K562 (cell line): ENCODE measurements around the gene ADSS1.

ENCODE experiments used
- CTCF ChIP-seq, 3 experiments: IDR thresholded peaks in 2 of 3; conservative IDR thresholded peaks in 1 of 3; 2 replicates each; pipeline ENCODE4 v1.5.1; 2011 to 2012; ENCODE audit warnings: low read length in 3 of 3, mild to moderate bottlenecking in 3 of 3, control low read depth in 2 of 3, improper control_type of control experiment in 1 of 3, inconsistent platforms in 1 of 3, low read depth in 1 of 3, mixed read lengths in 1 of 3, moderate library complexity in 1 of 3; ENCODE audit not compliant: insufficient read depth in 2 of 3
- E2F1 ChIP-seq: sonication (generic); formaldehyde crosslinking; IDR thresholded peaks from 2 replicates; pipeline ENCODE4 v1.8.1; 2023; ENCODE audit warnings: mild to moderate bottlenecking, missing genetic modification reagents, moderate library complexity
- GMEB1 ChIP-seq: fragments of 250-450 bp; sonication (Bioruptor Pico); IDR thresholded peaks from 2 replicates; pipeline ENCODE4 v1.4.0; 2020; ENCODE audit warnings: mild to moderate bottlenecking
- HMG20B ChIP-seq: fragments of 250-450 bp; sonication (Bioruptor Pico); IDR thresholded peaks from 2 replicates; pipeline ENCODE4 v1.5.0; 2021; ENCODE audit warnings: mild to moderate bottlenecking
- JUNB ChIP-seq: fragments of 450-650 bp; formaldehyde crosslinking; conservative IDR thresholded peaks from 2 replicates; pipeline ENCODE4 v1.4.0; 2020; ENCODE audit warnings: mild to moderate bottlenecking
- MED1 ChIP-seq: sonication (generic); formaldehyde crosslinking; IDR thresholded peaks from 2 replicates; pipeline ENCODE4 v1.8.1; 2023; ENCODE audit warnings: missing genetic modification reagents, borderline replicate concordance
- MTA2 ChIP-seq: fragments of 450-650 bp; IDR thresholded peaks from 2 replicates; pipeline ENCODE4 v1.6.1; 2016; ENCODE audit warnings: low read depth
- NFIC ChIP-seq: fragments of 450-650 bp; IDR thresholded peaks from 2 replicates; pipeline ENCODE4 v1.6.1; 2017; ENCODE audit warnings: mild to moderate bottlenecking, inconsistent platforms
- NR2C2 ChIP-seq, 2 experiments: fragments of 200-800 bp in 1 of 2; sonication (Bioruptor generic) in 1 of 2; sonication (generic) in 1 of 2; formaldehyde crosslinking in 1 of 2; IDR thresholded peaks; 2 replicates each; pipeline versions ENCODE4 v1.6.1 to v1.8.0; 2016 to 2022; ENCODE audit warnings: mild to moderate bottlenecking in 1 of 2, missing compliant biosample characterization in 1 of 2, missing genetic modification characterization in 1 of 2, missing genetic modification reagents in 1 of 2
- RAD51 ChIP-seq: fragments of 450-650 bp; IDR thresholded peaks from 2 replicates; pipeline ENCODE4 v1.7.1; 2016; ENCODE audit warnings: low read depth, mild to moderate bottlenecking, borderline replicate concordance
- SIN3A ChIP-seq, 2 experiments: fragments of 150-350 bp in 1 of 2; IDR thresholded peaks; 2 replicates each; pipeline ENCODE4 v1.6.1; 2011 to 2016; ENCODE audit warnings: borderline replicate concordance in 2 of 2, low read depth in 2 of 2, low read length in 2 of 2, mild to moderate bottlenecking in 2 of 2, moderate library complexity in 2 of 2; ENCODE audit not compliant: control insufficient read depth in 1 of 2
- SPI1 ChIP-seq: IDR thresholded peaks from 2 replicates; pipeline ENCODE4 v1.6.1; 2011; ENCODE audit warnings: low read depth, low read length, control low read depth, borderline replicate concordance
- SRSF1 ChIP-seq: fragments of 200-400 bp; formaldehyde crosslinking; IDR thresholded peaks from 2 replicates; pipeline ENCODE4 v1.6.1; 2017; ENCODE audit warnings: mild to moderate bottlenecking, low read depth, low read length, moderate library complexity
- USF2 ChIP-seq: sonication (generic); formaldehyde crosslinking; IDR thresholded peaks from 2 replicates; pipeline ENCODE4 v1.5.0; 2020; ENCODE audit warnings: missing genetic modification reagents

- TF ChIP-seq SIN3A (IDR thresholded peaks at IDR 0.05; ENCODE audit: borderline replicate concordance in 2 of 2, control insufficient read depth in 1 of 2, low read depth in 2 of 2, low read length in 2 of 2) (no peak), SPI1 (no peak), CTCF (IDR thresholded peaks at IDR 0.05 in 2 of 3, conservative IDR thresholded peaks at IDR 0.05 in 1 of 3; ENCODE audit: insufficient read depth in 2 of 3, low read depth in 1 of 3, low read length in 3 of 3) (no peak), NR2C2 (CRISPR knock-in tag; IDR thresholded peaks at IDR 0.05) (no peak), NR2C2 (tag; IDR thresholded peaks at IDR 0.05) (no peak), MED1 (no peak), E2F1 (CRISPR knock-in tag) (no peak), MTA2 (no peak), GMEB1 (CRISPR knock-in tag) (no peak), NFIC (no peak), USF2 (CRISPR knock-in tag) (no peak), HMG20B (CRISPR knock-in tag) (no peak), SRSF1 (no peak), JUNB (CRISPR knock-in tag) (no peak), RAD51 (no peak)
These were observed 45.5 kb downstream of the ADSS1 start for GRCh38 chr14:104769324-104770071.
